A375 (cell line): Measurements from ENCODE around the gene EXOC6. TPM values are rescaled to one million over a fixed set of nuclear protein-coding genes. Genes with fewer than 3 reads are reported as not detected.

Experiments
- small RNA-seq: library from RNA; depleted of rRNA; stranded (forward); fragments of <200 nt; gene quantifications from one replicate; pipeline ENCODE3, GENCODE V24; 2014
- total RNA-seq: library from RNA; depleted of rRNA; stranded (reverse); fragments of >200 nt; shearing (Covaris generic); gene quantifications from 2 replicates; pipeline ENCODE4 v1.2.3, GENCODE V29; 2014; rRNA removed

The EXOC6 gene, protein sequence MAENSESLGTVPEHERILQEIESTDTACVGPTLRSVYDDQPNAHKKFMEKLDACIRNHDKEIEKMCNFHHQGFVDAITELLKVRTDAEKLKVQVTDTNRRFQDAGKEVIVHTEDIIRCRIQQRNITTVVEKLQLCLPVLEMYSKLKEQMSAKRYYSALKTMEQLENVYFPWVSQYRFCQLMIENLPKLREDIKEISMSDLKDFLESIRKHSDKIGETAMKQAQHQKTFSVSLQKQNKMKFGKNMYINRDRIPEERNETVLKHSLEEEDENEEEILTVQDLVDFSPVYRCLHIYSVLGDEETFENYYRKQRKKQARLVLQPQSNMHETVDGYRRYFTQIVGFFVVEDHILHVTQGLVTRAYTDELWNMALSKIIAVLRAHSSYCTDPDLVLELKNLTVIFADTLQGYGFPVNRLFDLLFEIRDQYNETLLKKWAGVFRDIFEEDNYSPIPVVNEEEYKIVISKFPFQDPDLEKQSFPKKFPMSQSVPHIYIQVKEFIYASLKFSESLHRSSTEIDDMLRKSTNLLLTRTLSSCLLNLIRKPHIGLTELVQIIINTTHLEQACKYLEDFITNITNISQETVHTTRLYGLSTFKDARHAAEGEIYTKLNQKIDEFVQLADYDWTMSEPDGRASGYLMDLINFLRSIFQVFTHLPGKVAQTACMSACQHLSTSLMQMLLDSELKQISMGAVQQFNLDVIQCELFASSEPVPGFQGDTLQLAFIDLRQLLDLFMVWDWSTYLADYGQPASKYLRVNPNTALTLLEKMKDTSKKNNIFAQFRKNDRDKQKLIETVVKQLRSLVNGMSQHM
- 10.4 and 12.0 TPM in 2 replicates for total RNA-seq

DNA sequence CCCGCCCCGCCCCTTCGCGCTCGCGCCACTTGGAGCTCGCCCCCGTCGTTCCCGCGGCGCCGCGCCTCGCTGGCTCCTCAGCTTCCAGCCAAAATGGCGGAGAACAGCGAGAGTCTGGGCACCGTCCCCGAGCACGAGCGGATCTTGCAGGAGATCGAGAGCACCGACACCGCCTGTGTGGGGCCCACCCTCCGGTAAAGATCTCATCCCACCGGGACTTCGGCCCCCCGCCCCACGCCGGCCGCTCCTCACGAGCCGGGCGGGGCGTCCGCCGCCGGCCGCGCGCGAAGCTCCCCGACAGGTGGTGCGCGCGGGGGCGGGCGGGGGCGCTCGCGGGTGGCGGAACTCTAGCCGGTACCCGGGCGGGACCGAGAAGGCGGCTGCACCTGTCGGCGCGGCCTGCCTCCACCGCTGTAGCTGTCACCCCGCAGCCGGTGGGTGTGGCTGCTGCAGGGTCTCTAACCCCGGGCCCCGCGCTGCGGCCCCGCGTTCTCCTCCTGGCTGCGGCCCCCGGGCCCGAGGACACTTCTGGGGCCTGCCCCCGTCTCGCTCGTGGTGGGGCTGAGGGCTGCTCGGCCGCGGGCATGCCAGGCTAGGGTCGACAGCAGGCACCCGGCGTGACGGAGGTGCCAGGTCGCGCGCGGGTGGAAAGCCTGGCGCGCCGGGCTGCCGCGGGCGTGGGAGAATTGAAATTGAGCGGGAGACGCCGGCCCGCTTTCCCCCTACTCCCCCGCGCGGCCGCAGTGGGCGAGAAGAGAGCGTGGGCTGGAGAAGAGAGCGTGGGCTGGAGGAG, at the start of gene EXOC6:
Gene EXOC6 (plus strand): TSS at position 80 of the 793 bp plus-strand sequence. CDS start 14 bp downstream, at position 94.

DNA sequence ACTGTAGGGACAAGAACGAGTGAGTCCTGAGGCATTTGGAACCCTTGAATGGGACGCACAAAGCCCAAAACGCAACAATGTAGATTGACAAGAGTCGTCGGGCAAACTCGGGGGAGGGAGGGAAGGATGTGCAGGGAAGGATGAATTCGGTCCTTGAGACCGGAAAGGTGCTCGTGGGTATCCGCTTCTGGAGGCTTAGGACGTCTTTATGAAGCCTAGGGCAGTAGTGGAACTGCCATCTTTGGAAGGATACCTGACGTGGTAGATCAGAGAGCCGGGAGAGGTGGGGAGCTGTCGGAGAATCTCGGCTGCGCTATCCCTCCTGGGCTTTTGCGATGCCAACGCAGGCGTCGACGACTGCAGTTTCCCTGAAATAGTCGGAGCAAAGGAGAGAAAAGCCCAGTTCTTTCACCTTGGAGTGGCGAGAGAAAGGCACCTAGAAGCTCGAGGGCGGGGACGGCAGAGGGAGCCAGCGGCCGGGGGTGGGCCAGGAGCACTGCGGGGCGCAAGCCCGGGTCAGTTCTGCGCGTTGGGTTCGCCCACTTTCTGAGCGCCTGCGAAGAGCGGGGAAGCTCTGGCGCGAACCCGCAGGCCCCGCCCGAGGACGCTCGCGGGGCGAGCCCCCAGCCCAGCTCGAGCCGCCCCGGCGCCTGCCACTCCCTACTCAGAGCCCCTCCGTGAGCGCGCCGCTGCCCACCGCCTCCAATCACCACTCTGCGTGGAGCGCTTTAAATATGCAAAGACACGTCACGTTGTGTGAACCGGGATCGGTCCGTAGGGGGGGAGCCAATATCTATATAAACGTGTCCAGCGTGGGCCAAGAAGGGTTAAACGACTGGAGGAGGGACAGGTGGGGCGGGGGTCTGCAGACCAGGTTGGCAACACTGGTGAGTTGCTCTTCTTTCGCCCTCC, 211.9 kb downstream of the EXOC6 start, which contains the start of gene CYP26C1:
Gene CYP26C1 (plus strand): TSS at position 824 of the 912 bp plus-strand sequence. CDS start 466 bp downstream, outside the sequence.

DNA sequence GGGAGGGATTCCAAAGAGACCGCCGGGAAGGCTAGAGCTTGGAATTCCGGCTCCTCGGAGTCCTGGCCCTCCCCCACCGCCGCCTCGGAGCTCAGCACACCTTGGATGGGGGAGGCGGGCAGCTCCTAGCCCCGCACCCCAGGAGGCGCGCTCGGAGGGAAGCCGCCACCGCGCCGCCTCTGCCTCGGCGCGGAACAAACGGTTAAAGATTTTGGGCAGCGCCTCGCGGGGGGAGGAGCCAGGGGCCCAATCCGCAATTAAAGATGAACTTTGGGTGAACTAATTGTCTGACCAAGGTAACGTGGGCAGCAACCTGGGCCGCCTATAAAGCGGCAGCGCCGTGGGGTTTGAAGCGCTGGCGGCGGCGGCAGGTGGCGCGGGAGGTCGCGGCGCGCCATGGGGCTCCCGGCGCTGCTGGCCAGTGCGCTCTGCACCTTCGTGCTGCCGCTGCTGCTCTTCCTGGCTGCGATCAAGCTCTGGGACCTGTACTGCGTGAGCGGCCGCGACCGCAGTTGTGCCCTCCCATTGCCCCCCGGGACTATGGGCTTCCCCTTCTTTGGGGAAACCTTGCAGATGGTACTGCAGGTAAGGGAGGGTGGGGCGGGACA, 225.3 kb downstream of the EXOC6 start, which contains the start of gene CYP26A1:
Gene CYP26A1 (plus strand): TSS at position 355 of the 608 bp plus-strand sequence. CDS start 42 bp downstream, at position 397.

Small RNA genes lying within 50 kb of the gene (small RNA-seq; reads per million reads assigned to genes)
- not detected for gene AL392103.1

Other genes with a start within 250 kb of the EXOC6 start
- gene HHEX, start 158.6 kb upstream of the EXOC6 start, total RNA-seq: 10.6 and 12.5 TPM in 2 replicates
- gene CYP26C1, start 212.3 kb downstream of the EXOC6 start, total RNA-seq: 0.04 and 0.27 TPM in 2 replicates
- 0.32 and 0.91 TPM in 2 replicates for gene CYP26A1, start 225.4 kb downstream of the EXOC6 start, total RNA-seq